GM18861 (cell line): ENCODE data around the gene PMPCA.

Experiments
- ATAC-seq: cut with Tn5 transposase; IDR thresholded peaks from one replicate; pipeline ENCODE4 v1.9.1; 2021; ENCODE audit not compliant: unreplicated experiment

PMPCA gene

GRCh38 chr9:136433043-136433715, 22.7 kb downstream of the PMPCA start:
- ATAC-seq: no peak

- ATAC-seq: no peak
These were observed 23.6 kb downstream of the PMPCA start for GRCh38 chr9:136433849-136434579.

- no peak for ATAC-seq
These were observed 24.2 kb downstream of the PMPCA start for GRCh38 chr9:136434580-136435169.

GRCh38 chr9:136436055-136436634, 25.7 kb downstream of the PMPCA start:
- ATAC-seq: no peak

- ATAC-seq: no peak
These were observed 27.0 kb downstream of the PMPCA start for GRCh38 chr9:136437430-136437829.

- no peak for ATAC-seq
These were observed 27.5 kb downstream of the PMPCA start for GRCh38 chr9:136437839-136438547.

- peak; percentile 27 for ATAC-seq
These were observed 28.4 kb downstream of the PMPCA start for GRCh38 chr9:136438548-136439480.

- ATAC-seq: peak; percentile 55
These were observed 29.3 kb downstream of the PMPCA start, which contains the start of gene INPP5E for GRCh38 chr9:136439481-136440408. Gene INPP5E (minus strand): TSS chr9:136439845. CDS start chr9:136439419, 426 bp downstream.

GRCh38 chr9:136441191-136441680, 30.8 kb downstream of the PMPCA start:
- no peak for ATAC-seq

- ATAC-seq: no peak
These were observed 31.3 kb downstream of the PMPCA start for GRCh38 chr9:136441681-136442245.

GRCh38 chr9:136442265-136442664, 31.8 kb downstream of the PMPCA start:
- no peak for ATAC-seq

- no peak for ATAC-seq
These were observed 32.6 kb downstream of the PMPCA start for GRCh38 chr9:136443087-136443486.

- no peak for ATAC-seq
These were observed 33.2 kb downstream of the PMPCA start for GRCh38 chr9:136443687-136444086.

GRCh38 chr9:136444102-136444501, 33.6 kb downstream of the PMPCA start:
- ATAC-seq: no peak

- no peak for ATAC-seq
These were observed 35.3 kb downstream of the PMPCA start for GRCh38 chr9:136445799-136446198.

- ATAC-seq: no peak
These were observed 36.8 kb downstream of the PMPCA start for GRCh38 chr9:136447173-136447778.

GRCh38 chr9:136448655-136449054, 38.2 kb downstream of the PMPCA start:
- no peak for ATAC-seq
